Testis (tissue), 2 donors: Measurements from ENCODE around the gene ZNF254.

ENCODE experiments used
- POLR2A ChIP-seq: fragments of 450-650 bp; IDR thresholded peaks from one replicate; pipeline ENCODE4 v1.6.1; 2017; ENCODE audit warnings: antibody characterized with exemption, mild to moderate bottlenecking, moderate library complexity
- TF ChIP-seq, protein P1 (sequence below), 3 experiments: fragments of 450-650 bp in 2 of 3; fragments of 200-600 bp in 1 of 3; sonication (generic) in 1 of 3; IDR thresholded peaks; one replicate each; pipeline ENCODE4 v1.5.1; 2016 to 2019; ENCODE audit warnings: antibody characterized with exemption in 3 of 3, mild to moderate bottlenecking in 2 of 3, moderate library complexity in 1 of 3

DNA sequence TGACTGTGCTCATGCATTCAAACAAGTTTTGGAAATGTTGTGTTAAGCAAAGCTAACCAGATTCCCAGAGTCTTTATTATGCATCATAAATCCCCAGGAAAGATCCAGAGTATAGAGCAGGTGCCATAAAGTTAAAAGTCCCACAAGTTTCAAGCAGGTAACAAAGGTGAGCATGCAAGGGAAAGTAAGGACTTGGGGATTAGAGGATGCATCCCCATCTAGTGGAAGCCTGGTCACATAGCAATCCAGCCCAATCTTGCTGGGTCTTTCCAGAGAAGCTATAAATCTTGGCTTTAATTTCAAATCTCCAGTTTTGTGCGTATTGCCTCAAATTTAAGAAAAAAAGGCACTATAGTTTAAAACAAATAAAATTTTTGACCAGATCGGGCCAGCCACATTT is 72.7 kb downstream of the ZNF254 start:
- TF ChIP-seq, protein P1, sequence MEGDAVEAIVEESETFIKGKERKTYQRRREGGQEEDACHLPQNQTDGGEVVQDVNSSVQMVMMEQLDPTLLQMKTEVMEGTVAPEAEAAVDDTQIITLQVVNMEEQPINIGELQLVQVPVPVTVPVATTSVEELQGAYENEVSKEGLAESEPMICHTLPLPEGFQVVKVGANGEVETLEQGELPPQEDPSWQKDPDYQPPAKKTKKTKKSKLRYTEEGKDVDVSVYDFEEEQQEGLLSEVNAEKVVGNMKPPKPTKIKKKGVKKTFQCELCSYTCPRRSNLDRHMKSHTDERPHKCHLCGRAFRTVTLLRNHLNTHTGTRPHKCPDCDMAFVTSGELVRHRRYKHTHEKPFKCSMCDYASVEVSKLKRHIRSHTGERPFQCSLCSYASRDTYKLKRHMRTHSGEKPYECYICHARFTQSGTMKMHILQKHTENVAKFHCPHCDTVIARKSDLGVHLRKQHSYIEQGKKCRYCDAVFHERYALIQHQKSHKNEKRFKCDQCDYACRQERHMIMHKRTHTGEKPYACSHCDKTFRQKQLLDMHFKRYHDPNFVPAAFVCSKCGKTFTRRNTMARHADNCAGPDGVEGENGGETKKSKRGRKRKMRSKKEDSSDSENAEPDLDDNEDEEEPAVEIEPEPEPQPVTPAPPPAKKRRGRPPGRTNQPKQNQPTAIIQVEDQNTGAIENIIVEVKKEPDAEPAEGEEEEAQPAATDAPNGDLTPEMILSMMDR (IDR thresholded peaks at IDR 0.05): no peak
- no peak for TF ChIP-seq POLR2A
